HG03196 (cell line): Measurements from ENCODE around the gene IREB2.
"Not testable (repeated sequence)": the region's sequence is repeated elsewhere in the genome, so short reads cannot be mapped to it uniquely, and the experiment has no call there.

Source experiments
- ATAC-seq: cut with Tn5 transposase; IDR thresholded peaks from one replicate; pipeline ENCODE4 v1.9.1; 2021; ENCODE audit not compliant: unreplicated experiment

IREB2 gene

GRCh38 chr15:78431955-78432354 lies 6.1 kb upstream of the IREB2 start:
- no peak for ATAC-seq

- no peak for ATAC-seq
Measured at GRCh38 chr15:78432664-78433063, 5.4 kb upstream of the IREB2 start.

- ATAC-seq: no peak
Measured at GRCh38 chr15:78434134-78434533, 3.9 kb upstream of the IREB2 start.

- ATAC-seq: not testable (repeated sequence)
Measured at GRCh38 chr15:78434711-78435110, 3.3 kb upstream of the IREB2 start.

- peak; percentile 3 for ATAC-seq
Measured at GRCh38 chr15:78437107-78437761, 782 bp upstream of the IREB2 start.

GRCh38 chr15:78438619-78439285 lies 736 bp downstream of the IREB2 start:
- ATAC-seq: no peak

GRCh38 chr15:78440375-78441373 lies 2.7 kb downstream of the IREB2 start:
- ATAC-seq: no peak

- no peak for ATAC-seq
Measured at GRCh38 chr15:78444255-78444654, 6.2 kb downstream of the IREB2 start.

- ATAC-seq: no peak
Measured at GRCh38 chr15:78445875-78446274, 7.9 kb downstream of the IREB2 start.

GRCh38 chr15:78446551-78446950 lies 8.5 kb downstream of the IREB2 start:
- no peak for ATAC-seq

GRCh38 chr15:78448441-78449219 lies 10.6 kb downstream of the IREB2 start:
- ATAC-seq: no peak

- no peak for ATAC-seq
Measured at GRCh38 chr15:78449220-78449999, 11.4 kb downstream of the IREB2 start.

- ATAC-seq: no peak
Measured at GRCh38 chr15:78450285-78450858, 12.4 kb downstream of the IREB2 start.

- no peak for ATAC-seq
Measured at GRCh38 chr15:78452485-78452884, 14.5 kb downstream of the IREB2 start.

- no peak for ATAC-seq
Measured at GRCh38 chr15:78453447-78453846, 15.4 kb downstream of the IREB2 start.

- no peak for ATAC-seq
Measured at GRCh38 chr15:78454992-78455391, 17.0 kb downstream of the IREB2 start.

- no peak for ATAC-seq
Measured at GRCh38 chr15:78455749-78456148, 17.7 kb downstream of the IREB2 start.

GRCh38 chr15:78456426-78456825 lies 18.4 kb downstream of the IREB2 start:
- ATAC-seq: no peak

GRCh38 chr15:78457101-78457500 lies 19.1 kb downstream of the IREB2 start:
- ATAC-seq: no peak

- no peak for ATAC-seq
Measured at GRCh38 chr15:78460737-78461136, 22.7 kb downstream of the IREB2 start.
